Measurements from ENCODE around the gene STPG1.

Gene STPG1

GRCh38 chr1:24392604-24392946 is 21.0 kb downstream of the STPG1 start:
- no peak for DNase-seq (ENCODE audit: extremely low read depth, low read depth)
- TF ChIP-seq CTCF (IDR thresholded peaks at IDR 0.05; ENCODE audit: low read depth, low read length): no peak

- TF ChIP-seq CTCF (IDR thresholded peaks at IDR 0.05; ENCODE audit: low read depth, low read length): peak; percentile 85
- DNase-seq (ENCODE audit: extremely low read depth, low read depth): no peak
Observed at GRCh38 chr1:24391882-24392603, 21.5 kb downstream of the STPG1 start.

- DNase-seq (ENCODE audit: extremely low read depth, low read depth): peak; percentile 75
- TF ChIP-seq CTCF (IDR thresholded peaks at IDR 0.05; ENCODE audit: low read depth, low read length): peak; percentile 99
Observed at GRCh38 chr1:24390924-24391782, 22.4 kb downstream of the STPG1 start.

- no peak for TF ChIP-seq CTCF (IDR thresholded peaks at IDR 0.05; ENCODE audit: low read depth, low read length)
- DNase-seq (ENCODE audit: extremely low read depth, low read depth): no peak
Observed at GRCh38 chr1:24389231-24389678, 24.3 kb downstream of the STPG1 start.

GRCh38 chr1:24388331-24388885 is 25.2 kb downstream of the STPG1 start:
- no peak for DNase-seq (ENCODE audit: extremely low read depth, low read depth)
- no peak for TF ChIP-seq CTCF (IDR thresholded peaks at IDR 0.05; ENCODE audit: low read depth, low read length)

GRCh38 chr1:24387636-24388175 is 25.9 kb downstream of the STPG1 start:
- TF ChIP-seq CTCF (IDR thresholded peaks at IDR 0.05; ENCODE audit: low read depth, low read length): no peak
- DNase-seq (ENCODE audit: extremely low read depth, low read depth): no peak
